Fibroblast of skin of left quadriceps (primary cell): ENCODE results near the gene SOCS1.

Experiments used
- DNase-seq, 2 experiments: peaks; one replicate each; pipeline ENCODE4 v3.0.0-alpha.2; 2013; ENCODE audit warnings: low read depth in 2 of 2

Gene SOCS1

GRCh38 chr16:11245222-11245737 lies 10.7 kb downstream of the SOCS1 start:
- no peak for DNase-seq

GRCh38 chr16:11242658-11243057 lies 13.3 kb downstream of the SOCS1 start:
- no peak for DNase-seq

GRCh38 chr16:11241480-11242204 lies 14.4 kb downstream of the SOCS1 start:
- no peak for DNase-seq

- DNase-seq = no peak
Observed at GRCh38 chr16:11240636-11241473, 15.1 kb downstream of the SOCS1 start.

GRCh38 chr16:11239644-11240632 lies 16.1 kb downstream of the SOCS1 start:
- no peak for DNase-seq

- DNase-seq = no peak
Observed at GRCh38 chr16:11238272-11239202, 17.5 kb downstream of the SOCS1 start.

- DNase-seq = no peak
Observed at GRCh38 chr16:11236461-11237254, 19.3 kb downstream of the SOCS1 start.

- DNase-seq = no peak
Observed at GRCh38 chr16:11235703-11235991, 20.4 kb downstream of the SOCS1 start.

GRCh38 chr16:11234884-11235702 lies 20.9 kb downstream of the SOCS1 start:
- no peak for DNase-seq

GRCh38 chr16:11233727-11234376 lies 22.2 kb downstream of the SOCS1 start:
- no peak for DNase-seq

- DNase-seq = no peak
Observed at GRCh38 chr16:11232852-11233726, 22.9 kb downstream of the SOCS1 start.

GRCh38 chr16:11232302-11232851 lies 23.6 kb downstream of the SOCS1 start:
- no peak for DNase-seq

GRCh38 chr16:11231367-11231970 lies 24.5 kb downstream of the SOCS1 start:
- DNase-seq = no peak

GRCh38 chr16:11229906-11230305 lies 26.1 kb downstream of the SOCS1 start:
- DNase-seq = no peak

GRCh38 chr16:11229432-11229831 lies 26.6 kb downstream of the SOCS1 start:
- DNase-seq = no peak

- no peak for DNase-seq
Observed at GRCh38 chr16:11225677-11226549, 30.1 kb downstream of the SOCS1 start.
